HL-60 (cell line): Measurements from ENCODE around the gene GABARAPL2.

Experiments
- DNase-seq, 2 experiments: peaks; one replicate each; pipeline ENCODE4 v3.0.0-alpha.2; 2010 to 2020; ENCODE audit warnings: low read depth in 1 of 2, low spot score in 1 of 2
- H3K27ac ChIP-seq: fragments of 250-450 bp; sonication (Bioruptor Pico); replicated peaks from 2 replicates; pipeline ENCODE4 v1.5.1; 2020; ENCODE audit warnings: mild to moderate bottlenecking, moderate library complexity
- H3K27me3 ChIP-seq: fragments of 250-450 bp; sonication (Bioruptor Pico); 2 replicates; pipeline ENCODE4 v1.5.1; 2021; ENCODE audit warnings: mild to moderate bottlenecking, moderate library complexity; ENCODE audit not compliant: insufficient read depth, poor library complexity, severe bottlenecking
- H3K4me3 ChIP-seq: replicated peaks from 2 replicates; pipeline ENCODE4 v1.5.1; 2011; ENCODE audit warnings: mild to moderate bottlenecking, control low read depth, low read length; ENCODE audit not compliant: insufficient read depth
- CTCF ChIP-seq: IDR thresholded peaks from one replicate; pipeline ENCODE4 v1.5.1; 2011; ENCODE audit warnings: low read length, control low read depth, inconsistent platforms; ENCODE audit not compliant: insufficient read depth
- GABPA ChIP-seq: IDR thresholded peaks from 2 replicates; pipeline ENCODE4 v1.6.1; 2012; ENCODE audit warnings: low read depth
- POLR2AphosphoS5 ChIP-seq: IDR thresholded peaks from 2 replicates; pipeline ENCODE4 v1.6.1; 2012; ENCODE audit warnings: low read depth
- REST ChIP-seq: IDR thresholded peaks from 2 replicates; pipeline ENCODE4 v1.6.1; 2012; ENCODE audit warnings: low read depth; ENCODE audit not compliant: insufficient replicate concordance
- SPI1 ChIP-seq: IDR thresholded peaks from 2 replicates; pipeline ENCODE4 v1.6.1; 2012; ENCODE audit warnings: low read depth, mild to moderate bottlenecking, borderline replicate concordance

The GABARAPL2 gene

GRCh38 chr16:75626806-75627205, 60.6 kb downstream of the GABARAPL2 start:
- no peak overlapping the region for H3K4me3 ChIP-seq

More at GRCh38 chr16:75626806-75627205, 60.6 kb downstream of the GABARAPL2 start:
- TF ChIP-seq GABPA (no peak), POLR2AphosphoS5 (no peak), CTCF (no peak), SPI1 (no peak), REST (no peak)
- no peaks in the 10 kb centered on the region for H3K27me3 ChIP-seq
- no peak for DNase-seq
- no peak overlapping the region for H3K27ac ChIP-seq
